HG03135 (cell line): Measurements from ENCODE around the gene SLC27A3.

Experiments
- ATAC-seq: cut with Tn5 transposase; IDR thresholded peaks from one replicate; pipeline ENCODE4 v1.9.1; 2021; ENCODE audit warnings: mild to moderate bottlenecking, moderate library complexity; ENCODE audit not compliant: unreplicated experiment

SLC27A3 gene

DNA sequence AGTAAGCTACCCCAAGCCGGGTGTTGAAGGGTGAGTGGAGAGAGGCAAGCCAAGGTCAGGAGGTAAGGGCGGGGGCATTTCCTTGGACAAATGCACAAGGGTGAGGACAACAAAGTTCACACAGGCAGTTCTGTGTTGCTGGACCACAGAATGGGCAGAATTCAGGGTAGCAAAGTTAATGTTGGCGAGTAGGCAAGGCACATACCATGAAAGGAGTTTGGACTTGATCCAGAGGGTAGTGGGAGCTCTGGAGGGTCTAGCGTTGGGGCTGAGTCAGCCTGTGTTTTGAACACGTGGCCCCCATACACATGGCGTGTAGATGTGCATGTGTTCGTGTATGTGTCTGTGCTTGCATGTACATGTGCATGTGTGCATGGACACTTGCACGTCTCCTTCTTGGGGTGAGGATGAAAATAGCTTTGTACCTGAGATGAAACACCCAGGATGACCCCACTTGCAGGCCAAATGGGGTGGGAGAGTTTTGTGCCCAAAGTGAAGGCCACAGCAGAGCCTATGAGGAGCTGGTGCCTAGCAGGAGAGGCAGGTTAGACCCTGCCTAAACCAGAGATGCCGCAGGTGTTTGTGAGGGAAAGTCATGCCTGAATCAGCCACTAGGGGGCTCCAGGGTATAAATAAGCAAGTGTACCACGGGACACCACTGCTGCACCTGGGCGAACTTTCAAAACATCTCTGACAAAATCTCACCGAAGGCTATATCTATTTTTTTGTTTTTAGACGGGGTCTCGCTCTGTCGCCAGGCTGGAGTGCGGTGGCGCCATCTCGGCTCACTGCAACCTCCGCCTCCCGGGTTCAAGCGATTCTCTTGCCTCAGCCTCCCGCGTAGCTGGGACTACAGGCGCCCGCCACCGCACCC is 21.8 kb downstream of the SLC27A3 start:
- no peak for ATAC-seq

DNA sequence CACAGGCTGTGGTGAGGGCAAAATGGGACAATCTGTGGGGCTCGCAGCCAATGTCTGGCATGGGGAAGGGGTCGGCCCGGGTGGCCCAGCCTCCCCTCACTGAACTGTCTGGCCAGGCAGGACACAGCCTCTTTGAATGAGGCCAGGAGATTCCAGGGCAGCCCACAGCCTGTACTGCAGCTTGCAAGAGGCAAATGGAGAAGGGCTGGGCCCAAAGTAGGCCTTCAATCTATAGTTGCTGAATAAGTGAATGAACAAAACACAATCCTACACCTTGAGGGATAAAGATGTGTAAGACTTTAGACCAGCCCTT is 23.2 kb downstream of the SLC27A3 start:
- ATAC-seq = no peak

DNA sequence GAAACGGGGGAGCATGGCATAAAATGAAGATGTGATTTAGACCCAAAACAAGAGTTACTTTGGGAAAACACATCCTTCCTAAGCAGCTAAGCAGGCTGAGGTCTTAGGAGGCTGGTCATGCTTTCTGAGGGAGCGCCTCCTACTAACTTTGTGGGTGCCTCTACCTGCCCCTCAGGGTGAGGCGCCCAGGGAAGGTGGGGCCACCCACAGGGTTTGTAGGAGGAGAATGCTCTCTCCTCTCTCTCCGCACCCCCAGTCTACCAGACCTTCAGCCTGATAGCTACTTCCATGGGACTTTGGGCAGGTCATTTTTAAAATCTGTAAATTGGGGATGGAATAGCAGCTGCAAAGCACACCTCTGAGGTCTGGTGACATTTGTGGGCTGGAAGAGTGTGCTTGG is 23.8 kb downstream of the SLC27A3 start:
- no peak for ATAC-seq

DNA sequence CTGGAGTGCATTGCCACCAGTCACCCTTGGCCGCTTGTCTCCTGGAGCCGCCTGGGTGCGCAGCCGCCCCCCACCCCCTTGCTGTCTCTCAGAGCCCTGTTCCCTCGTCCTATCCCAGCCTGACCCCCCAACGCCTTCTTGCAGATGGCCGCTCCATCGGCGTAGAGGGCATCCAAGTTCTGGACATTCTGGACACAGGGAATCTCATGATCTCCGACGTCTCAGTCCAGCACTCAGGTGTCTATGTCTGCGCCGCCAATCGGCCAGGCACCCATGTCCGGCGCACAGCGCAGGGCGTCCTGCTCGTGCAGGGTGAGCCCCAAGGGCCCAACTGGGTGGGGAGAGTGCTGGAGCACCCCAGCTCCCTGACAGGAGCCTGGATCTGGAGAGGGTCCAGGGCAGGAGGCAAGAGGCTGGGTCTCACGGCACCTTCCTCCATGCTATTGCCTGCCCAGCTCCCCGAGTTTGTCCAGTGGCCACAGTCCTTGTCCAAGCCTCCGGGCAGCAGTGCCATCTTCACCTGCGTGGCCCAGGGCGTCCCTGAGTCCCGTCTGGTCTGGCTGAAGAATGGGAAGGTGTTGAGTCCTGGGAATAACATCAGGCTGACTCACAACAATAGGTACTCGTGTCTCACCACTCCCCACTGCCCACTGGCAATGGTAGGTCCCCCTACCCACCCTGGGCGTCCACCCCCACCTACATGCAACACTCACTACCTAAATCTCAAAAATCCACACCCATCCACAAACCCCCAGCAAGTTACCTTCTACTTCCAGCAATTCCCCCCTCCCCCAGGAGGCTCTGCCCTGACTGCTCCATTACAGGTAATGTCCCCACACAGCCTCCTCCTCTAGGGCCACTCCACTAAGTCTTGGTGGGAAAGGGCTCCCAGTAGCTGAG is 24.6 kb downstream of the SLC27A3 start:
- no peak for ATAC-seq

DNA sequence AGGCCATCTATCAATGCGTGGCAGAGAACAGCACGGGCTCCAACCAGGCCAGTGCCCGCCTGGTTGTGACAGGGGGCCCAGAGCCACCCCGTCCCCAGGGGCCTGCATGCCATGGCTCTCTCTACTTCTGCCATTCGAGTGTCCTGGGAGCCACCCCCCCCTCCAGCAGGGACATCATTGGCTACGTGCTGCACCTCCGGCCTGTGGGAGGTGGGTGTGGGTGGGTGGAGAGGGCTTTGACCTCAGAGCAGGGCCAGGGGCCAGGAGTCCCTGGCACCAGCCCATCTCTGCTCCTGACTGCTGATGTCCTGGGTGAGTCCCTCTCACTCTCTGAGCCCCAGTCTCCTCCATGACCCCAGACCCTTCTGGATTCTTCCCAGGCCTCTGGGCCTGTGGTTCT is 25.3 kb downstream of the SLC27A3 start:
- no peak for ATAC-seq

DNA sequence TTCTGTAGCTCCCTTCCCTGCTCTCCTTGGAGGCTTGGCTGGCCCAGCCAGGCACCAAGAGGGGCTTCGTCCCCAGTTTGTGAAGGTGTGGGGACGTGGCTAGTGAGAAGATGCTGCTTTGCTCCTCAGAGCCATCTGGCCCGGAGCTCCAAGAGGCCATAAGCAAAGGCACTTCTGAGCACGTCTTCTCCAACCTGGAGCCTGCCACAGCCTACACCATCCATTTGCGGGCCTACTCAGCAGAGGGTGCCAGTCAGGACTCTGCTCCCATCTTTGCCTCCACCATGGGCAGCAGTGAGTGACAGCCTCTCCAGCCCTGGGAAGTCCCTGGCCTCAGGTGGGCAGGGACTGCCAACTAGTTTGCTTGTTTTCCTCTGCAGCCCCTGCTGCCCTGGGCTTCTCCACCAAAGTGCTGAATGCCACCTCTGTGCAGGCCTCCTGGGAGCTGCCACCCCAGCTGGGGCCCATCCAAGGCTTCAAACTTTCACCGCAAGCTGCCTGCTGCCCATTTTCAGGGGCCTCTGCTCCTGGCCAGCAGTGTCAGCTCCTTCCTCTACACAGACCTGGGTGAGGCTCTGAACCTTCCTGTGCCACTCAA is 25.9 kb downstream of the SLC27A3 start:
- ATAC-seq = no peak

DNA sequence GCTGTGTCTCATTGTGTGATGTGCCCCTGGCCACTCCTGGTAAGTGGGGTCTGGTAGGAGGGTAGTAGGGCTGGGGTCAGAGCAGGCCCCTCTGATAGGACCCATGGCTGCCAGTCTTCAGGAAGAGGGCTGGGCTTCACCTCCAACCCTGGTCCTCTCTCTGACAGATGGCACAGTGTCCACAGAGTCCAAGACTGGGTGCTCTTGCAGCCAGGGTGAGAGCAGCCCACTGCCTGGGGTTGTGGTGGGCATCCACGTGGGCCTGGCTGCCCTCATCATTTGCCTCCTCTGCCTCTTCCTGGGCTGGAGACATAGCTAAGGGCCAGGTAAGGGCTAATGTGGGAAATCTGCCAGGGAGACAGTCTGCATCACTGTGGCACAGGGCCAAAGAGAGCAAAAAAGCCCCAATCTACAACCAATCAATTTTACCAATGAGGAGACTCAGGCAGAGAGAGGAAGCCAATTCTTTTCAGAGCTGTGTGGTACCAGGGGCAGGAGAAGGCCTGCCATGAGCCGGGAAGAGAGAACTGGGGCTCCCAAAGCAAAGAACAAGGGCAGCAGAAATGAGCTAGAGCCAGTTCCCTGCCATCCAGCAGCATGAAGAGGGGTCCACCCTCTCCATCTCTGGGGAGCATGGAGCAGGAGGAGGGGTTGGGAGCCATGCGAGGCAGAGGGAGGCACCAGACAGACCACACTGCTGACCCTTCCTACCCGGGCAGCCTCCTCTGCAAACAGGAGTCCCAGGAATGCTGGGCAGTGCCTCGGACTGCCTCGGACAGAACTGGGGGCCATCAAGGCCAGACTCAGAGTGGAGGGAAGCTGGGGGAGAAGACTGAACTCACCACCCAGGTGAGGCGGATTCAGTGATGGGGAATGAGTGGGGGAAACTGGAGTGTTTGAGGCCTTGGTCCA is 26.8 kb downstream of the SLC27A3 start:
- no peak for ATAC-seq

DNA sequence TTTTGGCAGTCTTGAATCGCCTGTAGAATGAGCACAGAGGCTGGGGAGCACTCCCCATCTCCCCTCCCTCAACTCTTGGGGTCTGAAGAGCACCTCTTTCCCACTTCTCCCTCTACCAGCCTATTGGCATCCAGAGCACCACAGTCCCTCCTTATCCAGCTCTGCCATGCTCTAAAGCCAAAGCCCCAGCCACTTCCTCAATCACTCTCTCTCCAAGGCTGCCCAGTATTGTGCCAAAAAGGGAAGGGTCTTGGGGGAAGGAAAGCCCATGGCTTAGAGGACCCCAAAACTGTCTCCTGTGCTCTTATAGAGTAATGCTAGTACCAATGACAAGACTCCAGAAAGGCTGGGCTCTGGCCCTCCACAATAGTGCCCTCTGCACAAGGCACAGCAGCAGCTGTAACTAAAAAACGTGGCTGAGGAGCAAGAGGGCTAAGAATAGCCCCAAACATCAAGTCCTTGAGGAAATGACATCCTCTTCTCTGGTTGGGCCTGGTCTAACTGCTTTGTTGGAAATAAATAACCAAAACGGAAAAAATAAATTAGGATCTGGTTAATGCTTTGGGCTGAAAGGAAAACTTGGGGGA is 28.4 kb downstream of the SLC27A3 start:
- no peak for ATAC-seq

DNA sequence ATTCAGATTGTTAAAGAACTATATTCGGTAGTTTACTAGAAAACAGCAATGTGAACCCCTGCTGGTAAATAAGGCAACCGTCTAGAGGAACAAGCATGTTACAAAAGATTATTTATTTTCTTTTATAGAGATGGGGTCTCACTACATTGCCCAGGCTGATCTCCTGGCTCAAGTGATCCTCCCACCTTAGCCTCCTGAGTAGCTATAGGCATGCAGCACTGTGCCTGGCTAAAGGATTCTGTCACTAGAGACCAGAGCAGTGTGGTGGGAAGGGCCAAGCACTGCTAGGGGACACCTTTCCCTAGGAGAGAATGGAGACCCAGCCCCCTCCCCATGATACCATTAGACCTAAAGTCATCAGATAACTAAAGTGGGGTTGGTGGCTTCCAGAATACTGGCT is 28.9 kb downstream of the SLC27A3 start:
- ATAC-seq = no peak

DNA sequence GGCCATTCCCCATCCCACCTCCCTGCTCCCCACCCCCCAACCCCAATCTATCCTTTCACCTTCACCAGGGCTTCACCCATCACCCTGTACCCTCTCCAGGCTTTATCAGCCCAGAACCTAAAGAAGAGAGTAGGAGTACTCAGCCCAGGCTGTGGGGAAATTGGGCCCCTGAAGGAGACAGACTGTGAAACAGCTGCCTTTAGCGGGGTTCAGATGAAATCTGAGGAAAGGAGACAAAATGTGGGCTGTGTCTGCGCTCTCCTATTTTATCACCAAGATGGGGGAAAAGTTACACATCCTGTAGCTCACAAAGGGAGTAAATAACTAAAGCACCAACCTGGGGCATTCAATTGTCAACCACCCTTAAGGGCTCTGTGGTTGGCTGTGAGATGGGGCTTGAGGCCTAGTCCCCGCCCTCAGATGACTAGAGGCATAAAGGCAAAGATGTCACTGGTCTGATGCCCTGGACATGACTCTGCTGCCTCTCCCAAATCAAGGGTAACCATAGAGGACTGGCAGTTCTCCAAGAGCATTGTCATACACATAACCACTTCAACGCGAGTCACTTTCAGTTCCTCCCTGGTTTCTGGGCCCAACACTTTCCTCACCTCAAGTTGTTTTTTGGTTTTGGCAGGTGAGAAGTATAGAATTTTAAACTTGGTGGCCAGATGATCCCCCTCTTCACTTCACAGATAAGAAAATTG is 30.0 kb downstream of the SLC27A3 start:
- ATAC-seq = peak; percentile 92

DNA sequence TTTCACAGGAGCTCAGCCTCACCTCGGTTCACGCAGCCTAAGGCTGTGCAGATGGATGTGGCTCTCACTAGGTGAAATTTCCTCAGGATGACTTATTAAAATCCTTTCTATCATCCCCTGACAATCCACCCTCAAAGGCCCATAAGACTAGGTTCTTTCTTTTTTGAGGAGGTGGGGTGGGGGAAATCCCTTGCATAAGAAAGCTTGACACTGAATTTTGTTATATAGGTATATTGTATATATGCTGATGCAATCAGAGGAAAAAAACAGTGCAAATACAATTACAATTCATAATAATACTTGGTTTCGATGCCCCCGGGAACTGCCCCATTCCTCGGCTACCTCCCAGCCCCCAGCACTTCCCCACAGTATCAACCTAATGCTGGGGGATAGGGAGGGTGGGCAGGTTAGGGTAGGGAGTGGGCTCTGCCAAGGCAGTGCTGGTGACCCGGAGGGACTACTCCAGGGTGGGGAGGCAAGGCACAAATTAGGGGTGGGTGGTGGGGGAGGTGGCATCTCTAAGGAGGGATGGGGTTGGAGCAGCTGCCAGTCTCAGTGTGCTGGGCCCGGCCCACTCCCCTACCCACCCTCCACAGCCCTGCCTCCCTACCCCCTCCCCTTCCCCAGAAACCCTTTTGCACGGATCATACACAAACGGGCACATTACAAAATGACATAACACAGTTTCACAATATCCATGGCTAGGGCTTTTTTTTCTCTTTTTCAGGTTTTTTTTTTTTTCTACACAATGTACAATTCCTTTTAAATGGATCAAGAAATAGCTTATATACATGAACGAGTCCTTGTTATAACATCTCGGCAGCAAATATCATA is 30.9 kb downstream of the SLC27A3 start:
- ATAC-seq = peak; percentile 14

DNA sequence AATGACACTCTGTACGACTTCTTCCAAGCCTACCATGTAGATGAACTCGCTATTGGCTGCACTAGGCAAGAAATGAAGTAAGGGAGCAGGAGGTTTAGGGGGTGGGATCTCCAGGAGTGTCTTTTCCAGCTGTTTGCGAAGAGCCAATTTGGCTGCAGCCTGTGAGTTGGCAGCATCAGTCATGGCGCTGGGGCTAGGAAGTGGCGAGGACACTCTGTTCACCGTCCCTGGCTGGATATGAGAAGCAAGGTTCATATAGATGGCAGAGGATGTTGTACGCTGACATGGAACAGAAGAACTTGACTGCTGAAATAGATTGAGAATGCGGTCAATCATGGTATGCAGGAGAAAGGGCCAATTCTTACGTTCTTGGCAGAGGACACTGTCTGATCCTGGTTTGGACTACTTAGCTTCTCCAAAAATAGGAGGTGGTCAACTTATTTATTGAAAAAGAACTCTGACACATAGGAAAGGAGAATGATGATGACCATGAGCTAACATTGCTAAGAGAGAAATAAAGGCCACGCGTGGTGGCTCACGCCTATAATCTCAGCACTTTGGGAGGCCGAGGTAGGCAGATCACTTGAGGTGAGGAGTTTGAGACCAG is 41.2 kb downstream of the SLC27A3 start:
- no peak for ATAC-seq

DNA sequence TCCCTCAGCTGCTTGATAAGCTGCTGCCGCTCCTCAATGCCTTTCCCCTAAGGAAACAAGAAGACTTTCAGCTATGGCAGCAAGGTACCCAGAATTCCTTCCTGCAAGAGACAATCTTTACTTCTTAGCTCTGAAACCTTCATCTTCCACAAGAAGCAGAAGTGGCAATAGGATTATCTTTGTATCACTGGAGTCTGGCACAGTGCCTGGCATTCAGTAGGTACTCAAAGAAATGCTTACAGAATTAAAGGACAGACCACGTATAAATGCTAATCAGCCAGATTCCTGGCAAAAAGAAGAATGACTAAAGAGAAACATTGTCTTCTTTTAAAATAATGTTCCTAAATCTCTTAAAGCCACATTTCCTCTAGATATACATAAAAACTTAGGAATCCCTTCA is 43.7 kb downstream of the SLC27A3 start:
- no peak for ATAC-seq

DNA sequence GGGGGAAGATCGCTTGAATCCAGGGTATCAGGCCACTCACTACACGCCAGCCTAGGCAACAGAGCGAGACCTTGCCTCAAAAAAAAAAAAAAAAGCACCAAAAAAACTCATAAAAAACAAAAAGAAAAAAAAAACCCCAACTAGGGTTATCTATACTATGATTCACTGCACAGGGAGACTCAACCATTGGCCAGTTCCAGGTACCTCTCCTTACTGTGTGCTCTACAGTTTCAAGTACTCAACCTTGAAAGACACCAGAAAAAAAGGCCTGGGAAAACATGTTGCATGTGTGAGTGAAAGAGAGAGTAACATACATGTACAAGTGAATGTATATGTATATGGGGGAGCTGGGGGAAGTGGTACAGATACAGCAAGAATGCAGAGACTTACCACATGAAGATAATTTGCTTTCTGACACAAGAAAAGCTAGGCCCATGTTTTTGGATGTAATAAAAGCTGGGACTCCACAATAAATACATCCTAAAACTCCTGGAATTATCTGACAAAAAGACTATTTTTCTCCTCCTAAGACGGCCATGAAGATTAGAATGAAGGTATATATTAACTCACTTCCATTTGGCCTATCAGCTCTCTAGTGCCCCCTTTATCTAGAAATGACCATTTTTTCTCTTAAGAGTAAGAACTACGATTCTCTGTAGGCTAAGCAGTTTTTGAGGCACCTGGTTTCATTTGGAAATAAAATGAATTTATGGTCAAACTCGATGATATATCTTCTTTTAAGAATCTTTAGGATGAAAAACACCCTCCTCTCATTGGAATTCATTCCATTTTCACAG is 52.2 kb downstream of the SLC27A3 start:
- ATAC-seq = no peak
